SKM-1 (cell line): ENCODE measurements around the gene THBS3.
A peak's percentile ranks its signal among the peaks of the same experiment; 100 is the strongest.
"Not testable (repeated sequence)": the region's sequence is repeated elsewhere in the genome, so short reads cannot be mapped to it uniquely, and the experiment has no call there.

Source experiments
- DNase-seq: peaks from one replicate; lab custom pipeline; 2025; ENCODE audit not compliant: unreplicated experiment; lab: John Stamatoyannopoulos, UW

The THBS3 gene

DNA sequence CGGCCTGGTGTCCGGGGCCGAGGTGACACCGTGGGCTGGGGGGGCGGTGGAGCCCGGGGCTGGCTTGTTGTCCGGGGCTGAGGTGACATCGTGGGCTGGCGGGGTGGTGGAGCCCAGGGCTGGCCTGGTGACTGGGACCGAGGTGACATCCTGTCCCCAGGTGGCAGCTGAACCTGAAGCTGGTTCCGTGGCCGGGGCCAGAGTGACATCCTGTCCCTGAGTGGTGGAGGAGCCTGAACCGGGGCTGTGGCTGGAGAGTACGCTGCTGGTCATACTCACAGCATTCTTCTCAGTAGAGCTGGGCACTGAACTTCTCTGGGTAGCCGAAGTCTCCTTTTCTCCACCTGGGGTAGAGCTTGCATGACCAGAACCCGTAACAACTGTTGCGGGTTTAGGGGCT, 15.8 kb downstream of the THBS3 start:
- DNase-seq, result no peak

DNA sequence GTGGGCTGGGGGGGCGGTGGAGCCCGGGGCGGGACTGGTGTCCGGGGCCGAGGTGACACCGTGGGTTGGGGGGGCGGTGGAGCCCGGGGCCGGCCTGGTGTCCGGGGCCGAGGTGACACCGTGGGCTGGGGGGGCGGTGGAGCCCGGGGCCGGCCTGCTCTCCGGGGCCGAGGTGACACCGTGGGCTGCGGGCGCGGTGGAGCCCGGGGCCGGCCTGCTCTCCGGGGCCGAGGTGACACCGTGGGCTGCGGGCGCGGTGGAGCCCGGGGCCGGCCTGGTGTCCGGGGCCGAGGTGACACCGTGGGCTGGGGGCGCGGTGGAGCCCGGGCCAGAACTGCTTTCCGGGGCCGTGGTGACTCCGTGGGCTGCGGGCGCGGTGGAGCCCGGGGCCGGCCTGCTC, 17.8 kb downstream of the THBS3 start:
- DNase-seq, result not testable (repeated sequence)

DNA sequence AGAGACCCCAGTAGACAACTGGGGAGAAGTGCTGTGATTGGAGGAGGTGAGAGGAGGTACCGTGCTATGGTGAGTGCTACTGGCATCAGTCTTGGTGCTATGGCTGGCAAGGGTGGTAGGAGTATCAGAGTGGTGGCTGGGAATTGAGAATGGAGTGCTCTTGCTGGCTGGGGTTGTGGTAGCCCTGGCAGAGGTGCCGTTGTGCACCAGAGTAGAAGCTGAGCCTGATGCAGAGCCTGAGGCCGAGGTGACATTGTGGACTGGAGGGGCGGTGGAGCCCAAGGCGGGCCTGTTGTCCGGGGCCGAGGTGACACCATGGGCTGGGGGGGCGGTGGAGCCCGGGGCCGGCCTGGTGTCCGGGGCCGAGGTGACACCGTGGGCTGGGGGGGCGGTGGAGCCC, 19.4 kb downstream of the THBS3 start:
- no peak for DNase-seq

DNA sequence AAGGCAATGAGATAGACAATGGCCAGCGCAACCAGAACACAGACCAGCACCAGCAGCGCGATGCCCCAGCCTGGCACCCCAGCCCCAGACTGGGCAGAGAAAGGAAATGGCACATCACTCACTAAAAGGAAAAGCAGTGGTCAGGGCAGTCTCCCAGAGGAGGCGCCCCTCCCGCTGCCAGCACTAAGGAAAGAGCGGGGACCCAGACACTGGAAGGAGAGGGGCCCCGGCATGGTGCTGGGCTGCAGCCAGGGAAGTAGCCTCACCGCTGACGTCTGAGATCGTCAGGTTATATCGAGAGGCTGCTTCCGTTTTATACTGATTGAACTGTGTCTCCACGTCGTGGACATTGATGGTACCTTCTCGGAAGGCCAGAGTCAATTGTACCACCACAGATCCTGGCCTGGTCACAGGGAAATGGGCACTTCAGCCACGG, 20.2 kb downstream of the THBS3 start:
- no peak for DNase-seq

DNA sequence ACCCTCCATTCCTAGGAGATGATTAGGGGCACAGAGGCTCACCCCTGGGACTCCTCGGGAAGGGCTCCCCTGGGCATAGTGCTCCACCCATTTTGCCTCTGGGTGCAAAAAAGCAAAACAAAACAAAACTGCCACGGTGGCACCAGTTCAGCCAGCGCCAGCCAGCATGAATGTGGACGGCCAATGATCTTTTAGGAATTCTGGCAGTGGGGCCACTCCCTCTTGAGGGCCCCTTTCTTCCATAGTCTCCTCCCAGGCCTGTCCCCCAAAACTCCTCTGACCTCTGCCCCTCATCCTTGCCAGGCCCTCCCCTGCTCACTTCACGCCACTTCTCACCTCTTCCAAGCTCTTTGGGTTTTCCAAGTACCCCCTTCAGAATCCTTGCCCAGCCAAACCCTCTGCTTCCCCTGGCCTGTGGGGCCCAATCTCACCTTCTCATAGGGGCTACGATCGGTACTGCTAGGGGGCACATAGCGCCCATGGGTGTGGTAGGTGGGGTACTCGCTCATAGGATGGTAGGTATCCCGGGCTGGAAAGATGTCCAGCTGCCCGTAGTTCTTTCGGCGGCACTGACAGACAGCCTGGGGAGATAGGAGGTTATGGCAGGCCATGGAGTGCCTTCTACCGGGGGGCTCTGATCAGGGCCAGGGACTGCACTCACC, 20.8 kb downstream of the THBS3 start:
- DNase-seq, result no peak

DNA sequence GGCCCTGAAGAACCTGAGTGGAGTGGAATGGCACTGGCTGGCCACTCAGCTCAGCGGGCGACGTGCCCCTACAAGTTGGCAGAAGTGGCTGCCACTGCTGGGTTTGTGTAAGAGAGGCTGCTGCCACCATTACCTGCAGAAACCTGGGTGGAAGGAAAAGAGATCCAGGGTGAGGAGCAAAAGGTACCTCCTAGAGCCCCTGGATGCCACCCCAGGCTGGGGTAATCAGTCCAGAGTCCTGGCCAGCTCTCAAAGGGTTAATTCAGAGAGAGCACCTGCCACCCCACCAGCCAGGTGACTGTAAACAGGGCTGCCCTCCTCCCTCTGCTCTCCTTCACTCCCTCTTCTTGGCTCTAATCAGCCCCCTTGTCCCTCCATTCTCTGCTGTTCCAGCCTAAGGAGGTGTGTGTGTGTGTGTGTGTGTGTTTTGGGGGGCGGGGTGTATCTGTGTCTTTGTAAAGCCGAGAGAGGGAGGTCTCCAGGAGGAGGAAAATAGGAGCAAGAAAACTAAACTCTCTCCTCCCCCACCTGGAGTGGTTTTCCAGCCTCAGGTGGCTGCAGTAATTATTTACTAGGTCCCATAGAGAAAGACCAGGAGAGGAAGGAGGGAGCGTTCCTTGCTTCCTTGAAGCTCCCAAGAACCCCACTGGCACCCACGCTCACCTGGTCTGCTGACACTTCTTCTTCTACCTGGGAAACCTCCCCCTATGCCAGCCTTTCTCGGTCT, 21.5 kb downstream of the THBS3 start:
- no peak for DNase-seq

DNA sequence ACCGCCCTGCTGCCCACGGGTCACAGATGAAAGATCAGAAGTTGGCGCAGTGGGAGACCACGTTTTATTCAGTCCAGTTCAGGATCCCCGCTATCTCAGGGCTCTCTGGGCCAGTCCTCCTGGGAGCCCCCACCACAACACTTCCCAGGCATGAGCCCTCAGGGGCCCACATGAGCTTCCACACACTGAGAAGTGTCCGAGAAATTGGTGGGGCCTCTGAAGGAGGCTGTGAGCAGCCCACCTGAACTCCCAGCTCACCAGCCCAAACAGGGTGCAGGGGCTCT, 22.0 kb downstream of the THBS3 start:
- DNase-seq, result no peak

DNA sequence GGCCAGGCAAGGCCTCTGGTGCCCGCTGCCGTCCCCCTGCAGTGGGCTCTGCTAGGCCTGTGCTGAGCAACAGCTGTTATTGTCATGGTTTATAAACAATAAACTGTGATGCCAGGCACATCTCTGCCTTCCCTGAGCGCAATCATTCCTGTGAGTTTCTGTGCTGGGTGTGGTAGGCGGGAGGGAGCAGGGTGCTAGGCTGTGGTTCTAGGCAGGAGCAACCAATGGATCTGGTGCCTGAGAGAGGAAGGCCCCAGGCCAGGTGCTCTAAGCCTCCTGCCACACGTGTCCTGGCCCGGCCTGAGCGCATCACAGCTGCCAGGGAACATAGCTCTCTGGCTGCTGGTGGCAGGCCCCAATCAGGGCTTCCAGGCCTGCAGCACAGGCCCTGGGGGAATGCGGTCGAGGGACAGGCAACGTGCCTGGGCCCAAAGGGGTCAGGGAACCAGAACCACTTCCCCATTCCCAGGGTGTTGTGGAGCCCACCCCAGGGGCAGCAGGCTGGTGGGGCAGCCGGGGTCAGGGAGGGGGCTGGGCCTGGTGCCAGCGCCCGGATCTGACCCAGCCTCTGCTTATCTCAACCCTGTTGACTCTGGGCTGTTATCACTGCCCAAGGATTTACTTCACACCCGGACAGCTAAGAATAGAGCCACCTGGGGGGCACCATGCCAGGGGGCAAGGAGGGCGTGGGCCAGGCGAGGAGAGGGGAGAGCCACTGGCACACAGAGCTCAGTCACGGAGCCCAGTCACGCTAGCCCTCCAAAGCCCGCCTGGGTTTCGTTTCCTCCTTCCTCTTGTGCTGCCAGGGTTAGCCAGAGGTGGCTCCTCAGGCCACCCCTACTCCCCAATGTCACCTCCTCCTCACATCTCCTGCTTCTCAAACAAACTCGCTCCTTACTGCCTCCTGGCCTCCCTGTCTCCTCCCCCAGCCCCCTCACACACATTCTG, 22.6 kb downstream of the THBS3 start:
- DNase-seq, result peak; percentile 88

DNA sequence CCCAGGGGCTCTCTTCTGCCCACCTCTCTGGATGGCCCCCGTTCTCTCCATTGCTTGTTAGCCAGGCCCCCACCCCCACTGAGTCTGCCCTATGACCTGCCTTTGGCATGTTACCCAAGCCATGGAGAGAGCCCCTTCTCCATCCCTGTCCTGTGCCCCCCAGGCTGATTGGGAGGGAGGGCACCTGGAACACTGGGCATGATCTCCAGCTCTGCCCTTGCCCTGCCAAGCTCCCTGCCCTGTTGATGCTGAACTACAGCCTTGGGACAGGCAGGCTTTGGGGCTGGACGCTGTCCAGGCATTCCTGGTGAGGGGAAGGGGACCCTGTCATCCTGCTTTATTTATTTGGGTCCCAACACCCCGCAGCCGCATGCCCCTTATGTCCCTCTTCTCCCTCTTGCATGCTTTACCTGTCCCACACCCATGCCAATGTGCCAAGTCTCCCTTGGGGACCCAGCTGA, 23.3 kb downstream of the THBS3 start:
- no peak for DNase-seq

DNA sequence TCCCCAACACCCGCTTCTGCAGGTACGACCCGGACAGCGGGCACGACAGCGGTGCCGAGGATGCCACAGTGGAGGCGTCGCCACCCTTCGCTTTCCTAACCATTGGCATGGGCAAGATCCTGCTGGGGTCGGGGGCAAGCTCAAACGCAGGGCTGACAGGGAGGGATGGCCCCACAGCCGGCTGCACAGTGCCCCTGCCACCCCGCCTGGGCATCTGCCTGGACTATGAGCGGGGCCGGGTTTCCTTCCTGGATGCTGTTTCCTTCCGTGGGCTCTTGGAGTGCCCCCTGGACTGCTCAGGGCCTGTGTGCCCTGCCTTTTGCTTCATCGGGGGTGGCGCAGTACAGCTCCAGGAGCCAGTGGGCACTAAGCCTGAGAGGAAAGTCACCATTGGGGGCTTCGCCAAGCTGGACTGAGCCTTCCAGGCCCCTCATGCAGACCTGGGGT, 23.9 kb downstream of the THBS3 start:
- no peak for DNase-seq

DNA sequence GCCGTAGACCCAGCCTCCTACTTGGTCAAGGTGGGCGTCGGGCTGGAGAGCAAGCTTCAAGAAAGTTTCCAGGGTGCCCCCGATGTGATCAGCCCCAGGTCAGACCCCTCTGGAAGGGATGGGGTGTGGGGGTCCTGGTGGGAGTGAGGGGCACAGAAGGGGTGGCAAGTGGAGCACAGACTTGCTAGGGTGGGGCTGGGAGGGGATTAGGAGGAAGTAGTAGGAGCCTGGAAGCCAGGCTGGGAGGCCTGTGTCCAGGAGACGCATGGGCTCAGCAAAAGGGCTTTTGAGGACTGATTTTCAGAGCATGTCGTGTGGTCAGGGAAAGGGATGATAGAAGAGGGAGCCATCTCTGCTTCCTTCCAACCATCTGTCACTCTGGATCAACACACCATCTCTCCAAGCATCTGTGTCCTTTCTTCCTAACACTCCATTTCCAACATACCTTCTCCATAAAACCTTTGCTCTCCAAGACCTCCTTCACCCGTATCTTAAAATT, 25.6 kb downstream of the THBS3 start:
- no peak for DNase-seq

DNA sequence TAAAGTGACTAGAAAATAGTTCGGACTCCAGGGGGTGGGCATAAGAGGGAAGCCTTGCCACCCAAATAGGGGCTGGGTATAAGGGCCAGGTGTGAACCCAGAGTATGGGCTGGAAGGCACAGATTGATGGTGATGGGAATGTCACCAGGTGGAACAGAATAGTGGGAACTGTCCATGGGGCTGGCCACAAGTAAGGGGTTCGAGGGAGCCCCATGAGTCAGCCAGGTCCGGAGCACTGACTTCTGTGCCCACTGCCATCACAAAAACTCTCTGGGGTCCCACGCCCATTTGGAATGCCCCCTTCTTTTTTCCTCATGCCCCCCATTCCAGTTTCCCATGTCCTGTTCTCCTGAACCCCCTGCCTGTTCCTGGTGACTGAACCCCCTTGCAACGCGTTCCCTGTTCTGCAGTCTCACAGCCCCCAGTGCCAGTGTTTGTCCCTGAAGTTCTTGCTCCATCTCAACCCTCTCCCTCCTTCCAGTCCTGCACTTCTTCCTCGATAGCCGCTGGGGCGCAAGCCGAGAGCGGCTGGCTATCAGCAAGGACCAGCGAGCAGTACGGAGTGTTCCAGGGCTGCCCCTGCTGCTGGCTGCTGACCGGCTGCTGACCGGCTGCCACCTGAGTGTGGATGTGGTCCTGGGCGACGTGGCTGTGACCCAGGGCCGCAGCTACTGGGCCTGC, 26.2 kb downstream of the THBS3 start:
- no peak for DNase-seq

DNA sequence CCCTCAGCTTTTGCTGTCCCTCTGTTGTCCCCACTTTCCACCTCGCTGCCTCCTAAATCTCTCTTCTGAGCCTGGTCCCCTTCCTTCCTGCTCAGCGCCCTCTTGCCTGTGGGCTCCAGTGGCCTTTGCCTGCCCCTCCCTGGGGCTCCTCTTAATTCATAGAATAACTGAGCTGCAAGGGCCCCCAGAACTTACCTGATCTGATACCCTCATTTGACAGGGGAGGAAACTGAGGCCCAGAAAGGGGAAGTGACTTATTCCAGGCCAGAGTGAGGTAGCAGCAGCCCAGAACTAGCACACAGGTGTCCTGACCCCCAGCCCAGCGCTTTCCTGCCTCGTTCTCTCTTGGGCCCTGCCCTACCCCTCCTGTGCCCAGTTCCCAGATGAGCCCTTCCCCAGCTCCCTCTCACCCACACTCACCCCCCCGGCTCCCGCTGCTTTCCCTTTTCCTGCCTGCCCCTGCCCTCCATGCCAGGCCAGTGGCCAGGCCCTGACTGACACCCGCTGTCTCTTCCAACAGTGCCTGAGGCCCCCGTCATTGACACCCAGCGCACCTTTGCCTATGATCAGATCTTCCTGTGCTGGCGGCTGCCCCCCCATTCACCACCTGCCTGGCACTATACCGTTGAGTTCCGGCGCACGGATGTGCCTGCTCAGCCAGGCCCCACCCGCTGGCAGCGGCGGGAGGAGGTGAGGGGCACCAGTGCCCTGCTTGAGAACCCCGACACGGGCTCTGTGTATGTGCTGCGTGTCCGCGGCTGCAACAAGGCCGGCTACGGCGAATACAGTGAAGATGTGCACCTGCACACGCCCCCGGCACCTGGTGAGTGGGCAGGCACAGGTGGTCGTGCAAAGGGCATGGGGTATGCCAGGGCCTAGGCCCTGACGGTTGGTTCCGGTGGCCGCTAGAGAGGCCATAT, 28.3 kb downstream of the THBS3 start:
- no peak for DNase-seq

DNA sequence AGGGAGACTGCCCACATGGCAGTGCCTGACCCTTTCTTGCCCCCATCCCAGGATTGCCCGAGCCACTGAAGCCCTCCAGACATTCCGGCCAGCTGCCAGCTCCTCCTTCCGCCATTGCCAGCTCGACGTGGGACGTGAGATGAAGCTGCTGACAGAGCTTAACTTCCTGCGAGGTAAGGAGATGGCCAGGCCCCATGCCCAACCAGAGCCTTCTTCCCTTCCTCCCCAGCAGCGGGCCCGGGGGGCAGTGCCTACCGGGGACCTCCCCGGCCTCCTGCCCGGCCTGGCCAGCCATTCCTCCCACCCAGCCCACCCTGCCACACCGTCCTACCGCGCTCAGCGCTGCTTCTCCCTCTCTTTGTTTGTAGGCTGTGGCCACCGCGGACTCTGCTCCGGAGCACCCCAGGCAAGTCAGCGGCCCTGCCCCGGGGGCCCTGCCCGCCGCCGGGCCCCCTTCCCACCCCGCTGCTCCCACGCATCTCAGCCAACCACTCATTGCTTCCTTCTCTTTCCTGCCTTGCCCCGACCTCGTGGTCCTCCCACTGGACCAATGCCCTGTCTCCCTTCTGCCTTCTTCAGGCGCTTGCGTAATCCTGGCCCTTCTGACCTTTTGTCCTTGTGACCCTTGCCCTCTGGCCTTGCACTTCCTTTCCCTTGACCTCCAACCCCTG, 29.1 kb downstream of the THBS3 start:
- peak; percentile 77 for DNase-seq

DNA sequence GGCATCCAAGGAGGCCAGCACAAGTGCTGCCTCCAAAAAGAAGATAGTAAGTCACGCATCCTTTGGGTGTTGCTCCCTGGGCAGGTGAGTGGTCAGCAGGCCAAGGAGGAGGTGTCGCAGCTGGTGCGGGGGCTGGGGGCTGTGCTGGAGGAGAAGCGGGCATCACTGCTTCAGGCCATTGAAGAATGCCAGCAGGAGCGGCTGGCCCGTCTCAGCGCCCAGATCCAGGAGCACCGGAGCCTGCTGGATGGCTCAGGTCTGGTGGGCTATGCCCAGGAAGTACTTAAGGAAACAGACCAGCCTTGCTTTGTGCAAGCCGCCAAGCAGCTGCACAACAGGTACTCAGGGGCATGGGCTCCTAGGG, 29.8 kb downstream of the THBS3 start:
- DNase-seq, result no peak

DNA sequence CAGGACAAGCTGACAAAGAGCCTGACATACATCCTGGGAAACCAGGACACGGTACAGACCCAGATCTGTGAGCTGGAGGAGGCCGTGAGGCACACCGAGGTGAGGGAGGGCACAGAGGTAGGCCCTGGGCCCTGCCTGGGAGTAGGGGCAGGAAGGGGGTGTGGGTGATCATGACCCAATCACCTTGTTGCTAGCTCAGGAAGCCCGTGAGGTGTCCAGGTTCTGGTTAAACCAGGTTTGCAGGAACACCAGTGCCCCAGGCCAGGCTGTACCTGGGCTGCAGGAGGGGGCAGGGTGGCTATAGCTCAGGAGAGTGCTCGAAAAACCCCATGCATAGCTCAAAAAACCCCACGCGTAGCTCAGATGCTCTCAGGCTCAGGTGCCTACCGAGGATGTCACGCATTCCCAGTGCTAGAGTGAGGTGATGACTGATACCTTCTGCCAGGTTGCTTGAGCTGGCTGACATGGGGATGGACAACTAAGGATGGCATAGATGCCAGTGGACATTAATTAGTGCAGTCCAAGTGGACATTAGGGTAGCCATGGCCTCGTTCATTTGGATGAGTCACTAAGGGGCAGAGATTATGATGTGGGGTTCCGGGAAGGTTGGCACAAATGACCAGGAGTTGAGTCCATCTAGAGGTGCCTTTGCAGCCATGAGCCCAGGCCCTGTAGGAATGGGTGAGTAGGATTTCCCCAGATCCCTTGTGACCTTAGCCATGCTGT, 30.3 kb downstream of the THBS3 start:
- DNase-seq, result no peak

DNA sequence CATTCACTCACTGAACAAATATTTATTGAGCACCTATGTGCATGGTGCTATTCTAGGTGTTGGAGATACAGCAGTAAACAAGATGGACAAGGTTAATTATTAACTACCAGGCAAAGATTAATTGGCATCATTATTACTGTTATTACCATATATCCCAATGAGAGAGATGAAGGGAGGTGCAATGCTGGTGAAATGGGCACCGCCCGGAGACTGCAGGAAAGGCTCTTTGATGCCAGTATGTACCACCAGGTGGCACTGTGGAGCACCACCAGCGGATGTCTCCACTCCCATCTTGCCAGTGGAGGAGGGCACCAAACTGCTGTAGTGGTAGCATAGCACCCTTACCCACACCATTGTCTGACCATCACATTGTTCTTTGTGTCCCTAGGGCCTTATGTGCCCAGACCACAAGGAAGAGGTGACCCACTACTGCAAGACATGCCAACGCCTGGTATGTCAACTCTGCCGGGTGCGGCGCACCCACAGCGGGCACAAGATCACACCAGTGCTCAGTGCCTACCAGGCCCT, 31.1 kb downstream of the THBS3 start:
- peak; percentile 66 for DNase-seq

DNA sequence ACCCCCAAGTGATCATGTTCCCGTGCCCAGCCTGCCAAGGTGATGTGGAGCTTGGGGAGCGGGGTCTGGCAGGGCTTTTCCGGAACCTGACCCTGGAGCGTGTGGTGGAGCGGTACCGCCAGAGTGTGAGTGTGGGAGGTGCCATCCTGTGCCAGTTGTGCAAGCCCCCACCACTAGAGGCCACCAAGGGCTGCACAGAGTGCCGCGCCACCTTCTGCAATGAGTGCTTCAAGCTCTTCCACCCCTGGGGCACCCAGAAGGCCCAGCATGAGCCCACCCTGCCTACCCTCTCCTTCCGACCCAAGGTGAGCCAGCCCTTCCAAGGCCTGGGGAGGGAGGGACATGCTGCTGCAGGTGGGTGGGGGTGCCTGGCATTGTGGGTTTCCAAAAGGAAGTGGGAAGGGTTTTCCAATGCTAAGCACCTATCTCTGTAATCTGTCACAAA, 31.7 kb downstream of the THBS3 start:
- no peak for DNase-seq
